K562 (cell line): ENCODE data around the gene KCNK4. TPM values are rescaled to one million over a fixed set of nuclear protein-coding genes. Genes with fewer than 3 reads are reported as not detected.

Experiments
- ARNT ChIP-seq, 2 experiments: fragments of 450-650 bp; IDR thresholded peaks; 2 replicates each; pipeline ENCODE4 v1.6.1; 2016; ENCODE audit warnings: mild to moderate bottlenecking in 1 of 2
- FOXA3 ChIP-seq, 2 experiments: fragments of 450-650 bp in 1 of 2; sonication (generic) in 1 of 2; formaldehyde crosslinking; IDR thresholded peaks in 1 of 2; conservative IDR thresholded peaks in 1 of 2; 2 replicates each; pipeline versions ENCODE4 v1.4.0 to v1.8.0; 2020 to 2022; ENCODE audit warnings: mild to moderate bottlenecking in 2 of 2, missing genetic modification reagents in 1 of 2
- HMG20A ChIP-seq: fragments of 450-650 bp; formaldehyde crosslinking; conservative IDR thresholded peaks from 2 replicates; pipeline ENCODE4 v1.4.0; 2020; ENCODE audit warnings: mild to moderate bottlenecking, mixed read lengths
- TGIF2 ChIP-seq: sonication (generic); formaldehyde crosslinking; IDR thresholded peaks from 2 replicates; pipeline ENCODE4 v1.8.1; 2022; ENCODE audit warnings: mild to moderate bottlenecking, missing genetic modification reagents, moderate library complexity
- ZEB2 ChIP-seq: fragments of 450-650 bp; IDR thresholded peaks from 2 replicates; pipeline ENCODE4 v1.6.1; 2016
- polyA plus RNA-seq, 8 experiments: library from polyadenylated mRNA; depleted of rRNA in 4 of 8; stranded (reverse) in 5 of 8; unstranded in 3 of 8; fragments of >200 nt; fragmentation: Nextera tagmentation in 2 of 8; fragmentation: Illumina TruSeq in 1 of 8; extraction: Ambion mirVana in 2 of 8; extraction: Trizol in 1 of 8; gene quantifications; 2 replicates each; pipeline versions ENCODE4 v1.2.1 to v1.2.3, GENCODE V29; 2011 to 2014; ENCODE audit warnings: inconsistent platforms in 1 of 8, missing spikeins in 1 of 8
- total RNA-seq, 7 experiments: library from RNA; depleted of rRNA in 6 of 7; stranded (reverse); fragments of >200 nt in 6 of 7; fragmentation: Illumina TruSeq in 2 of 7; extraction: Trizol in 2 of 7; gene quantifications; 2 replicates each; pipeline versions ENCODE4 v1.2.1 to v1.2.3, GENCODE V29; 2011 to 2021; ENCODE audit warnings: low replicate concordance in 1 of 7
- TF ChIP-seq, protein P1 (sequence below): fragments of 450-650 bp; IDR thresholded peaks from 2 replicates; pipeline ENCODE4 v1.6.1; 2016; ENCODE audit warnings: mild to moderate bottlenecking, moderate library complexity
- TF ChIP-seq, protein P2 (sequence below): sonication (generic); formaldehyde crosslinking; IDR thresholded peaks from 2 replicates; pipeline ENCODE4 v1.8.0; 2022; ENCODE audit warnings: missing genetic modification reagents, mild to moderate bottlenecking, borderline replicate concordance
- TF ChIP-seq, protein P3 (sequence below): sonication (generic); formaldehyde crosslinking; IDR thresholded peaks from 2 replicates; pipeline ENCODE4 v1.8.0; 2023; ENCODE audit warnings: missing genetic modification reagents, mild to moderate bottlenecking, borderline replicate concordance

KCNK4 gene
- total and polyA plus RNA-seq, 9 of the 15 experiments (the other 6 are each of a cell fraction or from before 2014, with no cell fraction given): not detected

DNA sequence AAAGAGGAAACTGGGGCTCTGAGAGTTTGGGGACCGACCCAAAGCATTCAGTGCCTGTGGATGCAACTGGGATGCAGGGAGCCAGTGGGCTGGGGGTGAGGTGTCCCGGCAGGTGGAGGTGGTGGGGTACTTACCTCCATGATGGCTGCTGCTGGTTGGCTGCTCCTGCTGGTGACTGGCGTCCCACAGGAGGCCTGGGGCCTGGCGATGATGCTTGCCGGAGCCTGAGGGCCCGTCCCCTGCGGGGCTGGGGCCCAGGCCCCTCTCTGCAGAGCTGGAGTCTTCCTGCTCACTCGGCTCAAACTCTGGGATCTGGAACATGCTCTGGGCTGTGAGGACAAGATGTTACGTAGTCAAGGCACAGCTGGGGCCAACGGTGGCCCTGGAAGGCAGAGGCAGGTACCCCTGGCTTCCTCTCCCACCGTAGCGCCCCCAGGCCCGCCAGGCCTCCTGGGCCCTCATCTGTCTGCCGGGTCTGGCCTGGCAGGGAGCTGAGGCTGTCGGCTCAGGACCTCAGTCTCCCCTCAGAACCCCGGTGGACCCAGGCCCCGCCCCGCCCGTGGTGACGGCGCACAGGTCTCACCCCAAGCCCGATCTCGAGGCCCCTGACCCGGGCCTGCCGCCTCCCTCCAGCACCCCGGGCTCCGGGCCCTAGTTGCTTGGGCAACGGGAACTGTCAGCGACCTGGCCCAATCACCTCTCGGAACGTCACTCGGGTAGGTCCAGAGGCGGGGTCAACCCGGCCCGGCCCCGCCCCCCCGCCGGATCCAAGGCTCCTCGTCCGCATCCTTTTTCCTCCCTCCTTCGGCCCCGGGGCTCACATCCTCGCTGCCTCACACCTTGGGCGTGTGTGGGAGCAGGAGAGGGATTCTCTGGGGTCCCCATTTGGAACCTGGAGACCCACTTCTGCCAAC lies 6.8 kb upstream of the KCNK4 start, which contains the start of gene BAD (continued):
- TF ChIP-seq, protein P1, sequence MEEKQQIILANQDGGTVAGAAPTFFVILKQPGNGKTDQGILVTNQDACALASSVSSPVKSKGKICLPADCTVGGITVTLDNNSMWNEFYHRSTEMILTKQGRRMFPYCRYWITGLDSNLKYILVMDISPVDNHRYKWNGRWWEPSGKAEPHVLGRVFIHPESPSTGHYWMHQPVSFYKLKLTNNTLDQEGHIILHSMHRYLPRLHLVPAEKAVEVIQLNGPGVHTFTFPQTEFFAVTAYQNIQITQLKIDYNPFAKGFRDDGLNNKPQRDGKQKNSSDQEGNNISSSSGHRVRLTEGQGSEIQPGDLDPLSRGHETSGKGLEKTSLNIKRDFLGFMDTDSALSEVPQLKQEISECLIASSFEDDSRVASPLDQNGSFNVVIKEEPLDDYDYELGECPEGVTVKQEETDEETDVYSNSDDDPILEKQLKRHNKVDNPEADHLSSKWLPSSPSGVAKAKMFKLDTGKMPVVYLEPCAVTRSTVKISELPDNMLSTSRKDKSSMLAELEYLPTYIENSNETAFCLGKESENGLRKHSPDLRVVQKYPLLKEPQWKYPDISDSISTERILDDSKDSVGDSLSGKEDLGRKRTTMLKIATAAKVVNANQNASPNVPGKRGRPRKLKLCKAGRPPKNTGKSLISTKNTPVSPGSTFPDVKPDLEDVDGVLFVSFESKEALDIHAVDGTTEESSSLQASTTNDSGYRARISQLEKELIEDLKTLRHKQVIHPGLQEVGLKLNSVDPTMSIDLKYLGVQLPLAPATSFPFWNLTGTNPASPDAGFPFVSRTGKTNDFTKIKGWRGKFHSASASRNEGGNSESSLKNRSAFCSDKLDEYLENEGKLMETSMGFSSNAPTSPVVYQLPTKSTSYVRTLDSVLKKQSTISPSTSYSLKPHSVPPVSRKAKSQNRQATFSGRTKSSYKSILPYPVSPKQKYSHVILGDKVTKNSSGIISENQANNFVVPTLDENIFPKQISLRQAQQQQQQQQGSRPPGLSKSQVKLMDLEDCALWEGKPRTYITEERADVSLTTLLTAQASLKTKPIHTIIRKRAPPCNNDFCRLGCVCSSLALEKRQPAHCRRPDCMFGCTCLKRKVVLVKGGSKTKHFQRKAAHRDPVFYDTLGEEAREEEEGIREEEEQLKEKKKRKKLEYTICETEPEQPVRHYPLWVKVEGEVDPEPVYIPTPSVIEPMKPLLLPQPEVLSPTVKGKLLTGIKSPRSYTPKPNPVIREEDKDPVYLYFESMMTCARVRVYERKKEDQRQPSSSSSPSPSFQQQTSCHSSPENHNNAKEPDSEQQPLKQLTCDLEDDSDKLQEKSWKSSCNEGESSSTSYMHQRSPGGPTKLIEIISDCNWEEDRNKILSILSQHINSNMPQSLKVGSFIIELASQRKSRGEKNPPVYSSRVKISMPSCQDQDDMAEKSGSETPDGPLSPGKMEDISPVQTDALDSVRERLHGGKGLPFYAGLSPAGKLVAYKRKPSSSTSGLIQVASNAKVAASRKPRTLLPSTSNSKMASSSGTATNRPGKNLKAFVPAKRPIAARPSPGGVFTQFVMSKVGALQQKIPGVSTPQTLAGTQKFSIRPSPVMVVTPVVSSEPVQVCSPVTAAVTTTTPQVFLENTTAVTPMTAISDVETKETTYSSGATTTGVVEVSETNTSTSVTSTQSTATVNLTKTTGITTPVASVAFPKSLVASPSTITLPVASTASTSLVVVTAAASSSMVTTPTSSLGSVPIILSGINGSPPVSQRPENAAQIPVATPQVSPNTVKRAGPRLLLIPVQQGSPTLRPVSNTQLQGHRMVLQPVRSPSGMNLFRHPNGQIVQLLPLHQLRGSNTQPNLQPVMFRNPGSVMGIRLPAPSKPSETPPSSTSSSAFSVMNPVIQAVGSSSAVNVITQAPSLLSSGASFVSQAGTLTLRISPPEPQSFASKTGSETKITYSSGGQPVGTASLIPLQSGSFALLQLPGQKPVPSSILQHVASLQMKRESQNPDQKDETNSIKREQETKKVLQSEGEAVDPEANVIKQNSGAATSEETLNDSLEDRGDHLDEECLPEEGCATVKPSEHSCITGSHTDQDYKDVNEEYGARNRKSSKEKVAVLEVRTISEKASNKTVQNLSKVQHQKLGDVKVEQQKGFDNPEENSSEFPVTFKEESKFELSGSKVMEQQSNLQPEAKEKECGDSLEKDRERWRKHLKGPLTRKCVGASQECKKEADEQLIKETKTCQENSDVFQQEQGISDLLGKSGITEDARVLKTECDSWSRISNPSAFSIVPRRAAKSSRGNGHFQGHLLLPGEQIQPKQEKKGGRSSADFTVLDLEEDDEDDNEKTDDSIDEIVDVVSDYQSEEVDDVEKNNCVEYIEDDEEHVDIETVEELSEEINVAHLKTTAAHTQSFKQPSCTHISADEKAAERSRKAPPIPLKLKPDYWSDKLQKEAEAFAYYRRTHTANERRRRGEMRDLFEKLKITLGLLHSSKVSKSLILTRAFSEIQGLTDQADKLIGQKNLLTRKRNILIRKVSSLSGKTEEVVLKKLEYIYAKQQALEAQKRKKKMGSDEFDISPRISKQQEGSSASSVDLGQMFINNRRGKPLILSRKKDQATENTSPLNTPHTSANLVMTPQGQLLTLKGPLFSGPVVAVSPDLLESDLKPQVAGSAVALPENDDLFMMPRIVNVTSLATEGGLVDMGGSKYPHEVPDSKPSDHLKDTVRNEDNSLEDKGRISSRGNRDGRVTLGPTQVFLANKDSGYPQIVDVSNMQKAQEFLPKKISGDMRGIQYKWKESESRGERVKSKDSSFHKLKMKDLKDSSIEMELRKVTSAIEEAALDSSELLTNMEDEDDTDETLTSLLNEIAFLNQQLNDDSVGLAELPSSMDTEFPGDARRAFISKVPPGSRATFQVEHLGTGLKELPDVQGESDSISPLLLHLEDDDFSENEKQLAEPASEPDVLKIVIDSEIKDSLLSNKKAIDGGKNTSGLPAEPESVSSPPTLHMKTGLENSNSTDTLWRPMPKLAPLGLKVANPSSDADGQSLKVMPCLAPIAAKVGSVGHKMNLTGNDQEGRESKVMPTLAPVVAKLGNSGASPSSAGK: no peak
- TF ChIP-seq HMG20A (CRISPR knock-in tag) (no peak), ARNT (IDR thresholded peaks at IDR 0.05) (no peak), TGIF2 (CRISPR knock-in tag) (no peak), FOXA3 (CRISPR knock-in tag; conservative IDR thresholded peaks at IDR 0.05 in 1 of 2, IDR thresholded peaks at IDR 0.05 in 1 of 2) (no peak), ZEB2 (no peak)
- TF ChIP-seq, protein P2, sequence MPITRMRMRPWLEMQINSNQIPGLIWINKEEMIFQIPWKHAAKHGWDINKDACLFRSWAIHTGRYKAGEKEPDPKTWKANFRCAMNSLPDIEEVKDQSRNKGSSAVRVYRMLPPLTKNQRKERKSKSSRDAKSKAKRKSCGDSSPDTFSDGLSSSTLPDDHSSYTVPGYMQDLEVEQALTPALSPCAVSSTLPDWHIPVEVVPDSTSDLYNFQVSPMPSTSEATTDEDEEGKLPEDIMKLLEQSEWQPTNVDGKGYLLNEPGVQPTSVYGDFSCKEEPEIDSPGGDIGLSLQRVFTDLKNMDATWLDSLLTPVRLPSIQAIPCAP (CRISPR knock-in tag): no peak
- TF ChIP-seq, protein P3, sequence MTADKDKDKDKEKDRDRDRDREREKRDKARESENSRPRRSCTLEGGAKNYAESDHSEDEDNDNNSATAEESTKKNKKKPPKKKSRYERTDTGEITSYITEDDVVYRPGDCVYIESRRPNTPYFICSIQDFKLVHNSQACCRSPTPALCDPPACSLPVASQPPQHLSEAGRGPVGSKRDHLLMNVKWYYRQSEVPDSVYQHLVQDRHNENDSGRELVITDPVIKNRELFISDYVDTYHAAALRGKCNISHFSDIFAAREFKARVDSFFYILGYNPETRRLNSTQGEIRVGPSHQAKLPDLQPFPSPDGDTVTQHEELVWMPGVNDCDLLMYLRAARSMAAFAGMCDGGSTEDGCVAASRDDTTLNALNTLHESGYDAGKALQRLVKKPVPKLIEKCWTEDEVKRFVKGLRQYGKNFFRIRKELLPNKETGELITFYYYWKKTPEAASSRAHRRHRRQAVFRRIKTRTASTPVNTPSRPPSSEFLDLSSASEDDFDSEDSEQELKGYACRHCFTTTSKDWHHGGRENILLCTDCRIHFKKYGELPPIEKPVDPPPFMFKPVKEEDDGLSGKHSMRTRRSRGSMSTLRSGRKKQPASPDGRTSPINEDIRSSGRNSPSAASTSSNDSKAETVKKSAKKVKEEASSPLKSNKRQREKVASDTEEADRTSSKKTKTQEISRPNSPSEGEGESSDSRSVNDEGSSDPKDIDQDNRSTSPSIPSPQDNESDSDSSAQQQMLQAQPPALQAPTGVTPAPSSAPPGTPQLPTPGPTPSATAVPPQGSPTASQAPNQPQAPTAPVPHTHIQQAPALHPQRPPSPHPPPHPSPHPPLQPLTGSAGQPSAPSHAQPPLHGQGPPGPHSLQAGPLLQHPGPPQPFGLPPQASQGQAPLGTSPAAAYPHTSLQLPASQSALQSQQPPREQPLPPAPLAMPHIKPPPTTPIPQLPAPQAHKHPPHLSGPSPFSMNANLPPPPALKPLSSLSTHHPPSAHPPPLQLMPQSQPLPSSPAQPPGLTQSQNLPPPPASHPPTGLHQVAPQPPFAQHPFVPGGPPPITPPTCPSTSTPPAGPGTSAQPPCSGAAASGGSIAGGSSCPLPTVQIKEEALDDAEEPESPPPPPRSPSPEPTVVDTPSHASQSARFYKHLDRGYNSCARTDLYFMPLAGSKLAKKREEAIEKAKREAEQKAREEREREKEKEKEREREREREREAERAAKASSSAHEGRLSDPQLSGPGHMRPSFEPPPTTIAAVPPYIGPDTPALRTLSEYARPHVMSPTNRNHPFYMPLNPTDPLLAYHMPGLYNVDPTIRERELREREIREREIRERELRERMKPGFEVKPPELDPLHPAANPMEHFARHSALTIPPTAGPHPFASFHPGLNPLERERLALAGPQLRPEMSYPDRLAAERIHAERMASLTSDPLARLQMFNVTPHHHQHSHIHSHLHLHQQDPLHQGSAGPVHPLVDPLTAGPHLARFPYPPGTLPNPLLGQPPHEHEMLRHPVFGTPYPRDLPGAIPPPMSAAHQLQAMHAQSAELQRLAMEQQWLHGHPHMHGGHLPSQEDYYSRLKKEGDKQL (CRISPR knock-in tag): no peak
